Heart right ventricle (tissue), 16 donors: ENCODE results near the gene SPINK4. TPM values are rescaled to one million over a fixed set of nuclear protein-coding genes. Genes with fewer than 3 reads are reported as not detected.

Source experiments
- ATAC-seq, 8 donors: fragments of 200-7000 bp; cut with Tn5 transposase; one replicate each; pipeline ENCODE4 v1.9.1; 2020; ENCODE audit warnings: mild to moderate bottlenecking in 8 of 8, moderate library complexity in 8 of 8, moderate number of reproducible peaks in 1 of 8
- DNase-seq, 2 donors: peaks; one replicate each; pipeline ENCODE4 v3.0.0-alpha.2; 2020
- H3K27ac ChIP-seq, 10 donors: fragments of 200-600 bp; sonication (generic) in 2 of 10; one replicate each; pipeline versions ENCODE4 v1.5.0 to v1.8.0; 2020 to 2022; ENCODE audit warnings: mild to moderate bottlenecking in 3 of 10
- H3K27me3 ChIP-seq, 7 donors: fragments of 200-600 bp; one replicate each; pipeline ENCODE4 v1.8.0; 2021 to 2022; ENCODE audit warnings: mild to moderate bottlenecking in 2 of 7
- H3K36me3 ChIP-seq, 9 donors: fragments of 200-600 bp; sonication (generic) in 1 of 9; one replicate each; pipeline versions ENCODE4 v1.5.0 to v1.8.0; 2020 to 2022; ENCODE audit warnings: mild to moderate bottlenecking in 2 of 9
- H3K4me1 ChIP-seq, 9 donors: fragments of 200-600 bp; sonication (generic) in 1 of 9; one replicate each; pipeline versions ENCODE4 v1.5.0 to v1.8.0; 2020 to 2022; ENCODE audit warnings: mild to moderate bottlenecking in 4 of 9
- H3K4me3 ChIP-seq, 10 donors: fragments of 200-600 bp; sonication (generic) in 2 of 10; one replicate each; pipeline versions ENCODE4 v1.5.0 to v1.8.0; 2020 to 2022; ENCODE audit warnings: mild to moderate bottlenecking in 7 of 10, moderate library complexity in 2 of 10
- H3K9me3 ChIP-seq, 11 donors: fragments of 200-600 bp in 10 of 11; sonication (generic) in 2 of 11; one replicate each; pipeline versions ENCODE4 v1.5.0 to v1.8.0; 2013 to 2022; ENCODE audit warnings: mild to moderate bottlenecking in 2 of 11, control low read depth in 1 of 11, moderate library complexity in 1 of 11
- CTCF ChIP-seq, 9 donors: fragments of 200-600 bp; sonication (generic) in 2 of 9; IDR thresholded peaks; one replicate each; pipeline versions ENCODE4 v1.5.0 to v1.8.0; 2021 to 2022; ENCODE audit warnings: antibody characterized with exemption in 9 of 9, mild to moderate bottlenecking in 5 of 9, moderate library complexity in 1 of 9
- WGBS, 2 donors: extraction: QIAGEN DNeasy Blood & Tissue Kit; methylation state at CpG; one replicate each; pipeline ENCODE4 v1.1.7; 2013; ENCODE audit warnings: inconsistent platforms in 1 of 2; 5-methylcytosine and 5-hydroxymethylcytosine counted together
- intact Hi-C, 10 donors: fragments of 100-400 bp; cut with DNase I; formaldehyde crosslinking; loops; one replicate each; pipeline versions ENCODE4 v1.11.1 to v1.14.2; 2022
- polyA plus RNA-seq, 2 donors: library from polyadenylated mRNA; stranded (reverse); fragments of 200-250 nt; gene quantifications; one replicate each; pipeline ENCODE4 v1.2.3, GENCODE V29; 2013
- total RNA-seq, 10 donors: library from RNA; stranded (reverse); fragmentation: NEBNext Ultra II Directional in 3 of 10; extraction: Animal tissue kit (Norgen Biotek cat#: 25700) in 3 of 10; gene quantifications; one replicate each; pipeline versions ENCODE4 v1.2.1 to v1.2.4, GENCODE V29; 2021 to 2023
- donor health status: Arrhythmogenic right ventricular cardiomyopathy.
- donor health status: ischemic (EF 13 %, LVEDD 7.1; RV severe dilation, severe dysfunction).
- donor health status: healthy with polysubstance abuse.
- donor health status: DM: no; HTN: yes; CAD: no.
- donor health status: DM: no; HTN: no; CAD: no.
- donor health status: ischemic (EF 25% LVEDD 6.9; RV normal size, moderate dysfunction).
- donor health status: ischemic (EF 25% LVEDD 5.7; RV mildly dilated, moderate dysfunction).
- donor health status: healthy.
- donor health status: DM: yes; HTN: yes; CAD: no.
- donor health status: Ischemic cardiomyopathy.
- donor health status: ischemic (EF 35%, LVEDD 5.7; RV mildly dilated, moderate dysfunction).
- donor health status: nonischemic (EF 11% LVEDD 7.7; RV severe dilation, severe dysfunction).
- donor health status: DM: yes; HTN: yes; CAD: no.
- donor health status: PGD.
- donor health status: ischemic (EF 29% LVEDD 5.4; RV normal size, mild dysfunction).
- donor health status: nonischemic (EF 23%, LVEDD 6.1; RV moderate dilation, normal function).

Gene SPINK4
- total and polyA plus RNA-seq, 12 donors: not detected

GRCh38 chr9:33289936-33290246, 49.9 kb downstream of the SPINK4 start:
- no peak for TF ChIP-seq CTCF (IDR thresholded peaks at IDR 0.05)

GRCh38 chr9:33290247-33291030, 50.5 kb downstream of the SPINK4 start, which contains the start of gene NFX1:
Gene NFX1, plus strand, starts transcription at chr9:33290516. Its CDS starts 57 bp downstream, at chr9:33290573.
- Histone ChIP-seq H3K36me3 (peaks cover 0 to 49% (median 9%) of the 10 kb centered on the region in 9 donors), H3K4me3 (peak within 1 kb of the TSS; percentile 59 to 94 (median 79)), H3K27me3 (no peaks in the 10 kb centered on the region), H3K4me1 (peaks cover 0 to 60% (median 43%) of the 10 kb centered on the region in 9 donors), H3K27ac (peak within 1 kb of the TSS; percentile 94 to 100 (median 98)), H3K9me3 (no peaks in the 10 kb centered on the region)
- intact Hi-C loops: no loop called here
- no peak for TF ChIP-seq CTCF (IDR thresholded peaks at IDR 0.05)
- ATAC-seq (peak; percentile 93 to 97 (median 94)), DNase-seq (peak; percentile 97)
- 0% methylated on average over 63 of the region's 63 CpGs for WGBS, 2 donors

More at GRCh38 chr9:33289936-33290246, 49.9 kb downstream of the SPINK4 start:
- H3K4me1 ChIP-seq: peaks cover 0 to 56% (median 43%) of the 10 kb centered on the region in 9 donors
- H3K4me3 ChIP-seq: peak overlapping the region; percentile 59 to 94 (median 79)
- no peaks in the 10 kb centered on the region for H3K9me3 ChIP-seq
- ATAC-seq (peak; percentile 44 to 75 (median 66)), DNase-seq (no peak)
- H3K36me3 ChIP-seq: peaks cover 0 to 49% (median 4%) of the 10 kb centered on the region in 9 donors
- WGBS, 2 donors: 0 to 1% methylated on average over 14 of the region's 14 CpGs
- intact Hi-C loops: loop anchor here in 7 of 10 donors (5.0 to 10.0 kb wide), 4 partner anchors 127 to 182 kb away; partner anchors contain the start of gene NOL6 (in 1 of the 7)
- H3K27me3 ChIP-seq: no peaks in the 10 kb centered on the region
- H3K27ac ChIP-seq: peak overlapping the region; percentile 94 to 100 (median 98)

- ATAC-seq: no peak
These were observed 51.0 kb downstream of the SPINK4 start for GRCh38 chr9:33291031-33291397.

More at GRCh38 chr9:33291031-33291397, 51.0 kb downstream of the SPINK4 start:
- Histone ChIP-seq H3K4me1 (peaks cover 0 to 65% (median 43%) of the 10 kb centered on the region in 9 donors), H3K36me3 (peaks cover 0 to 49% (median 13%) of the 10 kb centered on the region in 9 donors), H3K9me3 (no peaks in the 10 kb centered on the region), H3K27ac (peak overlapping the region; percentile 94 to 100 (median 98)), H3K27me3 (no peaks in the 10 kb centered on the region), H3K4me3 (peak overlapping the region; percentile 59 to 94 (median 79))
- TF ChIP-seq CTCF (IDR thresholded peaks at IDR 0.05): peak in 1 of 9 donors; percentile 8
- intact Hi-C loops: no loop called here
- WGBS, 2 donors: 12 to 13% methylated on average over 7 of the region's 7 CpGs
- no peak for DNase-seq
